HG02973 (cell line): ENCODE data around the gene SLC35F5.
"Not testable (repeated sequence)": the region's sequence is repeated elsewhere in the genome, so short reads cannot be mapped to it uniquely, and the experiment has no call there.

Source experiments
- ATAC-seq: cut with Tn5 transposase; IDR thresholded peaks from one replicate; pipeline ENCODE4 v1.9.1; 2021; ENCODE audit warnings: moderate library complexity; ENCODE audit not compliant: unreplicated experiment

SLC35F5 gene

DNA sequence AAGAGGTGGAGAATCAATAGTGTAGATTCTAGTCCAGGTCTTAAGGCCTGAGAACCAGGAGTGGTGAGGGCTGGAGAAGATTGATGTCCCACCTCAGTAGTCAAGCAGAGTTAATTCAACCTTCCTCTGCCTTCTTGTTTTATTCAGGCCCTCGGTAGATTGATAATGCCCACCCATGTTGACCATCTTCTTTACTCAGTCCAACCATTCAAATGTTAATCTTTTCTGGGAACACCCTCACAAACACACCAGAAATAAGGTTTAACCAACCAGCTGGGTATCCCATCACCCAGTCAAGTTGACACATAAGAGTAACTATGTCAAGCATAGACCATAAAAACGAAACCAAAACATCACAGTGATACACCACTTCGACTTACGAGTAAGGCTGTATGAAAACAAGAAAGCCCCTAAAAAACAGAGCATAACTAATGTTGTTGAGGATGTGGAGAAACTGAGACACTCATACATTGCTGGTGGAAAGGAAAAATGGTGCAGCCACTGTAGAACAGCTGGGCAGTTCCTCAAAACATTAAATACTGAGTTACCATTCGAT is 57.5 kb downstream of the SLC35F5 start:
- ATAC-seq: peak; percentile 69

DNA sequence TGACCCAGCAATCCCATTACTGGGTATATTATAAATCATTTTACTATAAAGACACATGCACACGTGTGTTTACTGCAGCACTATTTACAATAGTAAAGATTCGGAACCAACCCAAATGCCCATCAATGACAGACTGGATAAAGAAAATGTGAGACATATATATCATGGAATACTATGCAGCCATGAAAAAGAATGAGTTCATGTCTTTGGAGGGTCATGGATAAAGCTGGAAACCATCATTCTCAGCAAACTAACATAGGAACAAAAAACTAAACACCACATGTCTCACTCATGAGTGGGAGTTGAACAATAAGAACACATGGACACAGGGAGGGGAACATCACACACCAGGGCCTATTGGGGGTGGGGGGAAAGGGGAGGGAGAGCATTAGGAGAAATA is 58.2 kb downstream of the SLC35F5 start:
- ATAC-seq: not testable (repeated sequence)

DNA sequence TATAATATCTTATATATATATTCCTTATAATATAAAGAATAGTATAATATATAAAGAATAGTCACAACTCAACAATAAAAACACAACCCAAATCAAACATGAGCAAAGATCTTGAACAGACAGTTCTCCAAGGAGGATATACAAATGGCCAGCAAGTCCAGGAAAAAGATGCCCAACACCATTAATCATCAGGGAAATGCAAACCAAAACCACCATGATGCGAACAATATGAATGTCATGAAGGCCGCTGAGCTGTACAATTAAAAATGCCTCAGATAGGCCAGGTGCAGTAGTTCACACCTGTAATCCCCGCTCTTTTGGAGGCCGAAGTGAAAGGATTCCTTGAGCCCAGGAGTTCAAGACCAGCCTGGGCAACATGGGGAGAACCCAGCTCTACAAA is 58.9 kb downstream of the SLC35F5 start:
- ATAC-seq: no peak

DNA sequence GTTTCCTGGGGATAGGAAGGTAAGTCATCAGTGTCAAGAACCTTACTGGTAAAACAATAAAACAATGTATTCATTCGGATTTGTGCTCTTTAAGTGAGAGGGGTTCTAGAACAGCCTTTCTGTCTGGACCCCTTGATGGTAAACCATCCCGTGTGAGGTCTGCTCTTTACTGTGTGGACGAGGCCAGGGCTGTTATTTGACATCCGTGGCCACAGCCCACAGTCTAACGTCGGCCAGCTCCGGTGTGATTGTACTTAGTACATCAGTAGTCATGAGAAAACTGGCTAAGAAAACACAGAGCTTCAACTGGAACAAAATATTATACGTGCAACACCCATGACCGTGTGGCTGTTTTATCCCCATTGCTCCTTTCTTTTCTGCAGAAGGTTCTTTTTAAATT is 62.0 kb downstream of the SLC35F5 start:
- no peak for ATAC-seq

DNA sequence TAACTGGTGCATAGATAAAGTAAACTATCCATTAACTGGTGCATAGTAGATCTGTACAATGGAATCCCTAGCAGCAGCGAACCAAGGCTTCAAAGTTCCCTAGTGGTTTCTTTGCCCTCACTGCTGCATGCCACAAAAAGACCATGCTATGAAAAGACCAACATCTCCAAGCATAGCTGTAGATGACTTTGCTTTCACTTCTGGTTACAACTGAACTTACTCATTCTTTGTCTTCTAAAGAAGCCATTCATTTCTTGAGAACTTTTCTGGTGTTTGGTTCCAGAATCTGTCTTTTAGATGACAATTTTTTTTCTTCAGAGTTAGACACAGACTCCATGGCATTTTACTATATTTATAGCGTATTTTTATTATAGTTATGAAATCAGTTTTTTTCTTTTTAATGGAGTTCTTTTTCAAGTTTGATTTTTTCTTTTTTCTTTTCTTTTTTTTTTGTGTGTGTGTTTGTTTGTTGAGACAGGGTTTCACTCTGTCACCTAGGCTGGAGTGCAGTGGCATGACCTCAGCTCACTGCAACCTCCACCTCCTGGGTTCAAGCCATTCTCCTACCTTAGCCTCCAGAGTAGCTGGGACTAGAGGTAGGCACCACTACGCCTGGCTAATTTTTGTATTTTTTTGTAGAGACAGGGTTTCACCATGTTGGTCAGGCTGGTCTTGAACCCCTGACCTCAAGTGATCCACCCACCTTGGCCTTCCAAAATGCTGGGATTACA is 63.6 kb downstream of the SLC35F5 start:
- ATAC-seq: peak; percentile 87

DNA sequence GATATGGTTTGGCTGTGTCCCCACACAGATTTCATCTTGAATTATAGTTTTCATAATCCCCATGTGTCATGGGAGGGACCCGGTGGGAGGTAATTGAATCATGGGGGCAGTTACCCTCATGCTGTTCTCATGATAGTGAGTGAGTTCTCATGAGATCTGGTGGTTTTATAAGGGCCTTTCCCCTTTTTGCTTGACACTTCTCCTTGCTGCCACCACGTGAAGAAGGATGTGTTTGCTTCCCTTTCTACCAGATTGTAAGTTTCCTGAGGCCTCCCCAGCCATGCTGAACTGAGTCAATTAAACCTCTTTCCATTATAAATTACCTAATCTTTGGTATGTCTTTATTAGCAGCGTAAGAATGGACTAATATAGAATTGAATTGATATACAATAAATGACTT is 65.6 kb downstream of the SLC35F5 start:
- not testable (repeated sequence) for ATAC-seq

DNA sequence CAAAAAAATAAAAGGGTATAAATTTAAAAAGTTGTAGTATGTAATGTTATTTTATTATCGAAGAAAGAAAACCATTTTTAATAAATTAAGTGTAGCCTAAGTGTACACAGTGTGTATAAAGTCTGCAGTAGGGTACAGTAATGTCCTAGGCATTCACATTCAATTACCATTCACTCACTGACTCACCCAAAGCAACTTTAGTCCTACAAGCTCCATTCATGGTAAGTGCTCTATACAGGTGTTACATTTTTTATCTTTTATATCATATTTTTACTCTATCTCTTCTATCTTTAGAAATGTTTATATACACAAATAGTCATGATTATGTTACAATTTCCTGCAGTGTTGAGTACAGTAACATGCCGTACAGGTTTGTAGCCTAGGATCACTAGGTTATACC is 69.9 kb downstream of the SLC35F5 start:
- ATAC-seq: no peak

DNA sequence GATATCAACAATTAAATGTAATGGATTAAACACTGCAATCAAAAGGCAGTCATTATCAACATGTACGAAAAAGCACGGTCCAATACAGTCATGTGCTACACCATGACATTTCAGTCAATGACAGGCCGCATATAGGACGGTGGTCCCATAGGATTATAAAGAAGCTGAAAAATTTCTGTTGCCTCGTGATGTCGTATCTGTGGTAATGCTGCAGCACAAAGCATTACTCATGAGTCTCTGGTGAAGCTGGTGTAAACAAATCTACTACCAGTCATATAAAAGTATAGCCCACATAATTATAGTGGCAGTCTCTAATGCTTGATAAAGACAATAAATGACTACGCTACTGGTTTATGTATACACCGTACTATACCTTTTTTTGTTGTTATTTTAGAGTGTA is 71.0 kb downstream of the SLC35F5 start:
- no peak for ATAC-seq

DNA sequence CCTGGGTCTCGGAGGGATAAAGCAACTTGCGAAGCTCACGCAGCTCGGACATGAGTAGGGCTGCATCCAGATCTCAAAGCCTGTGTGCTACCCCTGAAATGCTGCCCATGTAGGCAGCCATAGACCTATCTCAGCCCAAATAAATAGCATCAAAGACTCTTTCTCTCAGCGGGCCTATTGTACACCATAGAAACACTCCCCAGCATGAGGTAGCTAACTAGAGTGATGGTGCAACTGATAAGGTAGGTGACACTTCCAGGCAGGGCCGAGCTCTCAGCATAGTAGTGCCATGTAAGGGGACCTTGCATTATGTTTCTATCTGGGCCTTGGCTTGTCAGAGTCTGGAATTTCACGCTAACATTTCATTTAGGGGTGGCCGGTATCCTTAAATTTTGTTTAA is 77.0 kb downstream of the SLC35F5 start:
- no peak for ATAC-seq

DNA sequence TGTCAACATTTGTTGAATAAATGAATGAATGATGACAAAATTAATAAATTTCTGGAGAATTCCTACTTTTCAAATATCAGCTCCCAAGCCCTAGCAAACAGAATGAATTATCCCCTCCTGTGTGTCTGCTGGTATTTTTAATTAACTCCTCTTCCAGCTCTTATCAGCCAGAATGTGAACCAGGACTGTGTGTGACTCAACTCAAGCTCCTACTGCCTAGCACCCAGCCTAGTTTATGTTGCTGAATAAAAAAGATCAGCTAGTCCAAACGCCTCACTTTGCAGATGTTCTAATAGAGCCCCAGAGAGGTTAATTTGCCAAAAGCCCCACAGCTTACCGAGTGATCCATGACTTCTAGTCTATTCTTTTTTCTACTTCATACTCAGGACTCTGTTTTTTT is 79.1 kb downstream of the SLC35F5 start:
- ATAC-seq: no peak

DNA sequence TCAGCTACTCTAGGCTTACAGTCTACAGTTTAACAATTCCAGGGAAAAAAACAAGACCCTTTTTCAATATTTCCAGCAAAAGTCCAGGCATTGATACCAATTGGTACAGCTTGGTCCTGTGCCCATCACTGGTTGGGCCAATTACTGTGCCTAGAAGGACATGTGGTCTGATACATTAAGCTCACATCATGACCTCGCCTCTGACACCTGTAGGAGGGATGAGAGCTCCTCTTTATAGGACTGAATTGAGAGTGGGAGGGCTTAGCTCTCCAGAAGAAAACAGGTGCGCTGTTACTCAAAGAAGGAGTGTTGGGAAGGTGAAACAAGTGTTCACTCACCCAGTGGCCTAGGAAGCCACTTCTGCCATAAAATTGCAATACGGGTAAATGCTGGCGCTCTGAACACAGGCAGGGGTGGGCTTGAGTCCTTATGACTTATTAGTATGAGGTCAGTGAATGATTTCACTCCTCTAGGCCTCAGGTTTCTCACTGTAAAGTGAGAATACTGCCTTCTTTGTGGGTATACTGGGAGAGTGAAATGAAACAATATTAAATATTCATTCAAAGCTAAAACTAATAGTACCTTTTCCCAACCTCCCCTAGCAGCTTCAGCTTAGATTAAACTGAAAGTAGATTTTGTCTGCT is 79.7 kb downstream of the SLC35F5 start:
- ATAC-seq: no peak

DNA sequence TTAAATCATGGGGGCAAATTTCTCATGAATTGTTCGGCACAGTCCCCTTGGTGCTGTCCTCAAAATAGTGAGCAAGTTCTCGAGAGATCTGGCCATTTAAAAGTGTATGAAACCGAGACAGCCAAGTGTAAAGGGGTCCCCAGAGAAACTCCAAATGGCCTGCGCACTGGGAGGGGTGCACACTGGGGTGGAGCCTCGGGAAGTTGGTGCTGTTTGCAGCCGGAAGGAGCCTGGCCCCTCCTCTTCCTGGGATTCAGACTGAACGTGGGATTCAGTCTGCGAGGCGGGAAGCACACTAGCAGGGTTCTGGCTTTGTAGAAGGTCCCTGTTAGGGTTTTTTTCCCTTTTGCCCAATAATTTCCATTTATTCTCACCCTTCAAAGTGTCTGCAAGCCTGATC is 80.6 kb downstream of the SLC35F5 start:
- ATAC-seq: no peak

DNA sequence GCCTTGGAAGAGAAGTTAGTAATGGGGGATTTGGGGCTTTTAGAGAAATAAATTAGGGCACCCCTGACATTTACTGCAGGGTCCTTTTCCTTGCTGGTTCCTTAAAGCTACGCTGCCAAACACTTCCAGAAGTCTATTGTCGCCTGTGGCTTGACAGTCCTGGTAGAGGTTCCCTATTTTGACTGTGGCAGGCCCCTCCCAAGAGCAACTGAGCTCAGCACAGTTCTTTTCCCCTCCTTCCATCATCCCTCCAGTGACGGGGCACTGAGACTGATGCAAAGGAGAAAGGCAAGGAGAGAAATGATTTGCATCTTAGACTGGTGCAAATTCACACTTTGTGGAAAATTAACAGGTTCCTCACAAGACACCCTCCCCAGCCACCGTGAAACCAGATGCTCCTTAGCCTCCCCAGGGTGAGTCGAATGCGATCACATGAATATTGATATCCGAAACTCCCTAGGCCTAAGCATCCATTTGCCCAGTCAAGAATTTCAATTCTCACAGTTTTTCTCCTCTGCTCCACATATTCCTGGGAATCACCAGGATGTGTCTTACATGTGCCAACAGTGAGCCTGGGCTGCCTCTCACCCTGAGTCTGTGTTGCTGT is 84.0 kb downstream of the SLC35F5 start:
- ATAC-seq: no peak

DNA sequence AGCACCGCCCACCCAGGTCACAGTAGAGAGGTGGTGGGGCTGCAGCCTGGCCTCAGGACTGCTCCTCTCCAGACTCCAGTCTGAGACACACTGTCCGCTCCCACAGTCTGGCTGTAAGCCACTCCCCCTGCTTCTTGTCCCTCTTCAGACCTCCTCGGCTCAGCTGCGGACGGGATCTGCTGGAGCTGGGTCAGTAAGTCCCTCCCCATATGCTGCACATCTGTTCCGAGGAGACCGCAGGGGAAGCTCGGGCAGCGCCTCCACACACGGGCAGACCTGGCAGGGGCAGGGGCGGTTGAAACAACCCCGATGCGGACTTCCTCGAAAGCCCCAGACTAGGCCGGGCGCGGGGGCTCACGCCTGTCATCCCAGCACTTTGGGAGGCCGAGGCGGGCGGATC is 87.4 kb downstream of the SLC35F5 start:
- not testable (repeated sequence) for ATAC-seq

DNA sequence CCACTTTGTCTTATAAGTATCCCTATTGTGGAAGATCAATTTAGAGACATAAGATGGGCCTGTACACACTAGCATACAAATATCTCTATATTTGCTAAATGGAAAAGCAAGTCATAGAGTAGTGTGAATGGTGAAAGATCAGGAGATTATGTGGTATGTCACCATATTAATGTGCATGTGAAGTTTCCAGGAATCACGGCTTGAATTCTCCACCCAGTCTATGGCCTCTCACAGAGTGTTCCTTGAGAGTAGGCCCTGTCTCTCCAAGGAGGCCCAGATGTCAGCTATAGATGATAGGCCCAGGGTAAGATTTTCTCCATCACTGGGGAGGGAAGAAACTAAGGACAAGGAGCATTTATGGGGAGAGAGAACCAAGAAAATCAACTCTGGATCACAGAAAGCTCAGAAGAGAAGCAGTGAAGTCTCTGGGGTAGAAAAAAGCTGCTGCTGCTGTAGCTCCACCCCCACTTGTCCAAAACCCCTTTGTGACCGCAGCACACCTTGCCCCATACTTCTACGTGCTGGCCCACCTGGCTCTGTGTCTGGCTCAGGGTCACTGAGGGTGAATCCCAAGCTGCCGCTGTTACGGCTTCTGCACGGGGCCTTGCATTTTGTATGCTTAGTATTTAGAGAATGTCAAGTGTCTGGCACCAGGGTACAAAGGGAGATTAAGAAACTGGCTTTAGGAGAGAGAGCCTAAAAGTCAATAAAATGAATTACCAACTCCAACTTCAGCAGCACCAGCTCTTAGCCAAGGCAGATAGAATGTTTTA is 91.5 kb downstream of the SLC35F5 start:
- ATAC-seq: not testable (repeated sequence)

DNA sequence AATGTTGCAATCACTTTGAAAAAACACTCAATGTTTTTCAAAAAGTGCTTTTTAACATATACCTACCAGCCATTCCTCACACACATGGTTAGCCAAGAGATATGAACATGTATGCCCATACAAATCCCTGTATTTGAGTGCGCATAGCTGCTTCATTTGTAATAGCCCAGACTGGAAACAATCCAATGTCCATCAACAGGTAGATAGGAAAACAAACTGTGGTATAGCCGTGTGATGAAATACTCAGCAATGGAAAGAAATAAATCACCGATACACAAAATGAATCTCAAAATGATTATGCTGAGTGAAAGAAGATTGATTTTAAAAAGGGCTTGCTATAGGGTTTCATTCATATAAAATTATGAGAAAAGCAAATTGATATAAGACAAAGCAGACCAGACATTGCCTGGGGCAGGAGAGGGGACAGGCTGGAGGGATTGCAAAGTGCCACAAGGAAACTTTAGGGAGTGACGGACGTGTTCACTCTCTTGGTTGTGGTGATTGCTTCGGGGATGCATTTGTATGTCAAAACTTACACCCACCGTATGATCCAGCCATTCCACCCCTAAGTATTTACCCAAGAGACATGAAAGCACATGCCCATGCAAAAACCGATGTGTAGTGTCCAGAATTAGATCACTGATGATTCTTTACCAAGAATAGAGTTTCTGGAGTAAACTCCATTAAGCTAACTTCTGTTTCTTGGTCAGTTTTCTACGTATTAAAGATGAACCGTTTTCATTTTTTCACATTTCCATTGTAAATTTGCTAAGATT is 93.0 kb downstream of the SLC35F5 start:
- not testable (repeated sequence) for ATAC-seq
